H1 (cell line): ENCODE measurements around the gene C4orf46. TPM values are rescaled to one million over a fixed set of nuclear protein-coding genes. Genes with fewer than 3 reads are reported as not detected.

ENCODE experiments used
- NRF1 ChIP-seq: IDR thresholded peaks from 2 replicates; pipeline ENCODE4 v1.6.1; 2011; ENCODE audit warnings: mild to moderate bottlenecking, low read depth, low read length, improper control_type of control experiment
- polyA plus RNA-seq, 7 experiments: library from polyadenylated mRNA; depleted of rRNA in 3 of 7; stranded (reverse) in 5 of 7; unstranded in 2 of 7; fragments of >200 nt in 5 of 7; fragments of 200-250 nt in 2 of 7; gene quantifications; 1 replicate in 5 of 7; 2 replicates in 1 of 7; 4 replicates in 1 of 7; pipeline versions ENCODE4 v1.2.1 to v1.2.3, GENCODE V29; 2011 to 2013; ENCODE audit warnings: missing spikeins in 2 of 7, mixed read lengths in 2 of 7
- total RNA-seq: library from RNA; stranded (reverse); fragmentation: NEBNext Ultra II Directional; extraction: Animal tissue kit (Norgen Biotek cat#: 25700); gene quantifications from 2 replicates; pipeline ENCODE4 v1.2.1, GENCODE V29; 2021

Gene C4orf46
- total and polyA plus RNA-seq, 2 of the 8 experiments (the other 6 are each of a cell fraction or from before 2014, with no cell fraction given), result 19.8 to 28.6 TPM

DNA sequence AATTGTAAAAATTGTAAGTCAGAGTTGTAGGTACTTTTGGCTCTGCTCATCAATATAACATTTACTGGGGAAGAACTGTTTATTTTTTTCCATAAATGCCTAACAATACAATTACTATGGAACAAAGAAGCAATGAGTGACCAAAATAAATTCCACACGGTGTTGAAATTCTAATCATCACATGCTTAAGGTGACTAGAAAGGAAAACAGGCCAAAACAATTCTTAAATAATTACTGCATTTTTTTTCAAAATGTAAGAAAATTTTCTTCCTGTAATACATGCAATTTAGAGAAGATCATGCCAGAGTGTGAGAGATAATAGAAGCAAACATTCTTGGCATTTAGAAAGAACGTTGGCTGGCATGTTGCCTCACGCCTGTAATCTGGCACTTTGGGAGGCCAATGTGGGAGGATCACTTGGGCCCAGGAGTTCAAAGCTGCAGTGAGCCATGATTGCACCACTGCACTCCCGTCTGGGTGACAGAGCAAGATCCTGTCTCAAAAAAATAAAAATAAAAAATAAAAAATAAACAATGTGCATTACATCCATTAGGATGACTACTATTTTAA lies 22.5 kb downstream of the C4orf46 start (continued):
- no peak for TF ChIP-seq NRF1
